Endothelial cell of umbilical vein (primary cell): ENCODE data around the gene CTNND2. TPM values are rescaled to one million over a fixed set of nuclear protein-coding genes. Genes with fewer than 3 reads are reported as not detected.

ENCODE experiments used
- BruUV-seq: library from RNA; stranded (reverse); fragments of 400-500 nt; replicated peaks from 2 replicates; lab custom pipeline; 2021; lab: Mats Ljungman, UMichigan
- CTCF ChIA-PET: fragments of 300-600, 350-600 bp; sonication (Branson Sonifier 250); formaldehyde crosslinking; loops from one replicate; lab custom pipeline; 2021; ENCODE audit warnings: antibody characterized with exemption, inconsistent platforms; lab: Charles Lee
- POLR2A ChIA-PET: fragments of 300-600, 350-600 bp; sonication (Branson Sonifier 250); formaldehyde crosslinking; loops from one replicate; lab custom pipeline; 2021; ENCODE audit warnings: antibody characterized with exemption, inconsistent platforms; lab: Charles Lee
- DNase-seq: peaks from one replicate; pipeline ENCODE4 v3.0.0-alpha.2; 2011; ENCODE audit warnings: low read depth, low spot score
- FAIRE-seq: peaks from 2 replicates; lab custom pipeline; 2011; peaks lifted over from hg19 to GRCh38; lab: Jason Lieb, UNC
- H2AFZ ChIP-seq: 2 replicates; pipeline ENCODE4 v1.6.0; 2012; ENCODE audit warnings: low read depth, low read length, control low read depth, inconsistent platforms
- H3K27ac ChIP-seq: 2 replicates; pipeline ENCODE4 v1.5.1; 2011; ENCODE audit warnings: low read depth, mild to moderate bottlenecking, control low read depth, low read length, moderate library complexity; ENCODE audit not compliant: insufficient read depth
- H3K27me3 ChIP-seq, 2 experiments: 2 replicates each; pipeline versions ENCODE4 v1.6.0 to v1.6.1; 2011; ENCODE audit warnings: low read length in 2 of 2, mixed read lengths in 1 of 2; ENCODE audit not compliant: control insufficient read depth in 2 of 2, insufficient read depth in 2 of 2
- H3K36me3 ChIP-seq, 2 experiments: 2 replicates in 1 of 2; 3 replicates in 1 of 2; pipeline ENCODE4 v1.5.1; 2011; ENCODE audit warnings: low read length in 2 of 2, mild to moderate bottlenecking in 1 of 2, moderate library complexity in 1 of 2; ENCODE audit not compliant: control insufficient read depth in 2 of 2, insufficient read depth in 2 of 2; ENCODE audit errors: extremely low read depth in 1 of 2
- H3K4me1 ChIP-seq: 3 replicates; pipeline ENCODE4 v1.5.1; 2011; ENCODE audit warnings: mild to moderate bottlenecking, low read length; ENCODE audit not compliant: control insufficient read depth, insufficient read depth; ENCODE audit errors: extremely low read depth
- H3K4me2 ChIP-seq: 2 replicates; pipeline ENCODE4 v1.6.1; 2011; ENCODE audit warnings: low read length, control low read depth, mixed read lengths; ENCODE audit not compliant: insufficient read depth
- H3K4me3 ChIP-seq, 3 experiments: fragments of 200-600 bp in 1 of 3; sonication (generic), shearing (Covaris generic) in 1 of 3; replicated peaks in 1 of 3; 2 replicates each; pipeline ENCODE4 v1.5.1; 2011 to 2016; ENCODE audit warnings: control low read depth in 3 of 3, low read length in 3 of 3, mild to moderate bottlenecking in 2 of 3, inconsistent platforms in 1 of 3, low read depth in 1 of 3, moderate library complexity in 1 of 3; ENCODE audit not compliant: insufficient read depth in 1 of 3
- H3K79me2 ChIP-seq: 2 replicates; pipeline ENCODE4 v1.6.0; 2012; ENCODE audit warnings: low read length, inconsistent platforms; ENCODE audit not compliant: control insufficient read depth, insufficient read depth
- H3K9ac ChIP-seq: replicated peaks from 2 replicates; pipeline ENCODE3; 2011; ENCODE audit warnings: low read length, control low read depth; ENCODE audit not compliant: insufficient read depth; ENCODE audit errors: extremely low read depth
- H3K9me1 ChIP-seq: replicated peaks from 3 replicates; pipeline ENCODE4 v1.6.0; 2011; ENCODE audit warnings: mild to moderate bottlenecking, low read length; ENCODE audit not compliant: control insufficient read depth, insufficient read depth; ENCODE audit errors: extremely low read depth
- H3K9me3 ChIP-seq: replicated peaks from 2 replicates; pipeline ENCODE4 v1.5.1; 2012; ENCODE audit warnings: low read length, inconsistent platforms; ENCODE audit not compliant: control insufficient read depth, insufficient read depth
- H4K20me1 ChIP-seq: replicated peaks from 2 replicates; pipeline ENCODE3; 2011; ENCODE audit warnings: mild to moderate bottlenecking, low read length; ENCODE audit not compliant: control insufficient read depth, insufficient read depth; ENCODE audit errors: extremely low read depth
- EZH2 ChIP-seq: IDR thresholded peaks from 2 replicates; pipeline ENCODE4 v1.6.1; 2012; ENCODE audit warnings: borderline replicate concordance, low read depth, mild to moderate bottlenecking, moderate library complexity, low read length, inconsistent platforms; ENCODE audit not compliant: severe bottlenecking
- FOS ChIP-seq: IDR thresholded peaks from 2 replicates; pipeline ENCODE4 v1.6.1; 2011; ENCODE audit warnings: mild to moderate bottlenecking, low read length, moderate library complexity, borderline replicate concordance; ENCODE audit not compliant: insufficient read depth
- GATA2 ChIP-seq: IDR thresholded peaks from 2 replicates; pipeline ENCODE4 v1.7.0; 2011; ENCODE audit warnings: low read depth, mild to moderate bottlenecking, moderate library complexity, mixed read lengths, low read length; ENCODE audit not compliant: insufficient read length, insufficient read depth
- JUN ChIP-seq: IDR thresholded peaks from 2 replicates; pipeline ENCODE4 v1.6.1; 2011; ENCODE audit warnings: borderline replicate concordance, low read depth; ENCODE audit not compliant: insufficient read length, insufficient read depth
- MAX ChIP-seq: IDR thresholded peaks from 2 replicates; pipeline ENCODE4 v1.6.1; 2011; ENCODE audit not compliant: insufficient read depth, insufficient read length
- MYC ChIP-seq: IDR thresholded peaks from one replicate; pipeline ENCODE4 v1.6.1; 2011; ENCODE audit warnings: mild to moderate bottlenecking, low read depth, low read length
- POLR2A ChIP-seq: IDR thresholded peaks from 2 replicates; pipeline ENCODE4 v1.6.1; 2012; ENCODE audit warnings: low read depth, mild to moderate bottlenecking, control low read depth, low read length
- POLR2AphosphoS5 ChIP-seq: IDR thresholded peaks from 2 replicates; pipeline ENCODE4 v1.6.1; 2012; ENCODE audit warnings: low read depth, mild to moderate bottlenecking, control low read depth, low read length, moderate library complexity; ENCODE audit not compliant: insufficient read depth
- dilution Hi-C: fragments of 300-500 bp; cut with MboI; formaldehyde crosslinking; loops from one replicate; pipeline ENCODE4 v1.15.0; 2019; ENCODE audit warnings: low sequenced_read_pairs; ENCODE audit not compliant: extremely low pct_ligation_motif_present
- intact Hi-C: fragments of 100-400 bp; cut with micrococcal nuclease; formaldehyde crosslinking; loops from one replicate; pipeline ENCODE4 v1.10.0; 2022
- polyA plus RNA-seq, 4 experiments: library from polyadenylated mRNA; depleted of rRNA in 3 of 4; stranded (reverse) in 3 of 4; unstranded in 1 of 4; fragments of >200 nt; gene quantifications; 2 replicates each; pipeline versions ENCODE4 v1.2.1 to v1.2.3, GENCODE V29; 2011 to 2012; ENCODE audit warnings: missing spikeins in 1 of 4
- total RNA-seq: library from RNA; stranded (reverse); gene quantifications from 2 replicates; pipeline ENCODE4 v1.2.3, GENCODE V29; 2021
- TF ChIP-seq, protein P1 (sequence below), 2 donors: IDR thresholded peaks; 1 replicate in 1 of 2; 2 replicates in 1 of 2; pipeline ENCODE4 v1.5.1; 2011; ENCODE audit warnings: low read length in 2 of 2, mild to moderate bottlenecking in 2 of 2, moderate library complexity in 2 of 2, control low read depth in 1 of 2, inconsistent platforms in 1 of 2, low read depth in 1 of 2; ENCODE audit not compliant: insufficient read depth in 1 of 2; ENCODE audit errors: extremely low read depth in 1 of 2

CTNND2 gene
- total and polyA plus RNA-seq, 2 donors (not counting 3 experiments of a cell fraction or from before 2014, with no cell fraction given) = not detected

- TF ChIP-seq POLR2AphosphoS5 (no peak), MAX (no peak), MYC (no peak), POLR2A (no peak)
- H3K36me3 ChIP-seq = no peaks in the 10 kb centered on the region
- dilution Hi-C loops = no loop called here
- CTCF ChIA-PET = no interaction called here
- no peaks in the 10 kb centered on the region for H3K9me1 ChIP-seq
- no peaks in the 10 kb centered on the region for H3K27me3 ChIP-seq
- FAIRE-seq = no peak
- no peak overlapping the region for H3K4me2 ChIP-seq
- H3K4me3 ChIP-seq = no peak overlapping the region
- no peaks in the 10 kb centered on the region for H4K20me1 ChIP-seq
- H3K79me2 ChIP-seq = no peaks in the 10 kb centered on the region
- H3K9me3 ChIP-seq = no peaks in the 10 kb centered on the region
- no peak overlapping the region for H2AFZ ChIP-seq
- no TSS peak for BruUV-seq
- no peak overlapping the region for H3K27ac ChIP-seq
- intact Hi-C loops = no loop called here
- no peak overlapping the region for H3K9ac ChIP-seq
- DNase-seq = no peak
- POLR2A ChIA-PET = no interaction called here
- H3K4me1 ChIP-seq = no peaks in the 10 kb centered on the region
Observed at GRCh38 chr5:11082404-11082945, 821.8 kb downstream of the CTNND2 start.

DNA sequence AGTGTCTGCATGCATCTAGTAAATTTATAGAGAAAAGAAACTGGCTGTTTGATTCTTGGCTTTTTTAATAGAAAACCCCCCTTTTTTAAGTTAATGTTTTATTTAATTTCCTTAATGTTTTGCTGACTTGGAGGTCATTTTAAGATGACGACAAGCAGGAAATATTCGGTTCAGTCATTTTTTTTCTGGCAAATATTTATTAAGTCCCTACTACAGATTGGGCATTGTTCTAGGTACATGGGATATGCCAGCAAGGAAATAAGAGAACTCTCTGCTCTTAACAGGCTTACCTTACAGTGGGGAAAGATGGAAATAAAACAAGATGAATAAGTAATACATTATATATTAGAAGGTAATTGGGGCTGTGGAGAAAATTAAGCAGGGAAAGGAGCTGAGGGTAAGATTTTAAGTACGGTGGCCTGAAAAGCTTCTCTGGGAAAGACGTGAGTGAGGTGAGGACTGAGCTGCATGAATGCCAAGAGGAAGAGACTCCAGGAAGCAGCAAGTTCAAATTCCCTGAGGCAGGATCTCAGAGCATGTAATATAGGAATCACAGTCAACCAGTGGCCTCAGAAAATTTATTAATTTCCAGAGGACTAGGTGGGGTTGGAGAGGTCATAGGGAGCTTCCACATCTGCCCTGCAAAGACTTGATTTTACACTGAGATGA lies 827.2 kb downstream of the CTNND2 start:
- Histone ChIP-seq H3K36me3 (no peaks in the 10 kb centered on the region), H3K4me3 (no peak overlapping the region), H2AFZ (no peak overlapping the region), H3K4me2 (no peak overlapping the region), H3K9ac (no peak overlapping the region), H3K79me2 (no peaks in the 10 kb centered on the region), H3K27me3 (no peaks in the 10 kb centered on the region), H3K9me3 (no peaks in the 10 kb centered on the region), H4K20me1 (no peaks in the 10 kb centered on the region), H3K9me1 (no peaks in the 10 kb centered on the region), H3K27ac (no peak overlapping the region), H3K4me1 (no peaks in the 10 kb centered on the region)
- FAIRE-seq (no peak), DNase-seq (no peak)
- CTCF ChIA-PET = no interaction called here
- TF ChIP-seq, protein P1, sequence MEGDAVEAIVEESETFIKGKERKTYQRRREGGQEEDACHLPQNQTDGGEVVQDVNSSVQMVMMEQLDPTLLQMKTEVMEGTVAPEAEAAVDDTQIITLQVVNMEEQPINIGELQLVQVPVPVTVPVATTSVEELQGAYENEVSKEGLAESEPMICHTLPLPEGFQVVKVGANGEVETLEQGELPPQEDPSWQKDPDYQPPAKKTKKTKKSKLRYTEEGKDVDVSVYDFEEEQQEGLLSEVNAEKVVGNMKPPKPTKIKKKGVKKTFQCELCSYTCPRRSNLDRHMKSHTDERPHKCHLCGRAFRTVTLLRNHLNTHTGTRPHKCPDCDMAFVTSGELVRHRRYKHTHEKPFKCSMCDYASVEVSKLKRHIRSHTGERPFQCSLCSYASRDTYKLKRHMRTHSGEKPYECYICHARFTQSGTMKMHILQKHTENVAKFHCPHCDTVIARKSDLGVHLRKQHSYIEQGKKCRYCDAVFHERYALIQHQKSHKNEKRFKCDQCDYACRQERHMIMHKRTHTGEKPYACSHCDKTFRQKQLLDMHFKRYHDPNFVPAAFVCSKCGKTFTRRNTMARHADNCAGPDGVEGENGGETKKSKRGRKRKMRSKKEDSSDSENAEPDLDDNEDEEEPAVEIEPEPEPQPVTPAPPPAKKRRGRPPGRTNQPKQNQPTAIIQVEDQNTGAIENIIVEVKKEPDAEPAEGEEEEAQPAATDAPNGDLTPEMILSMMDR (IDR thresholded peaks at IDR 0.05; ENCODE audit: extremely low read depth in 1 of 2, insufficient read depth in 1 of 2, low read depth in 1 of 2, low read length in 2 of 2) = no peak
- TF ChIP-seq POLR2A (no peak), FOS (no peak), EZH2 (no peak), MYC (no peak), MAX (no peak), POLR2AphosphoS5 (no peak), JUN (no peak), GATA2 (no peak)
- dilution Hi-C loops (no loop called here), intact Hi-C loops (no loop called here)
- BruUV-seq = no TSS peak
- POLR2A ChIA-PET = no interaction called here
